Measurements from ENCODE around the gene EGFL8.

Gene EGFL8

GRCh38 chr6:32188381-32189068 lies 24.1 kb downstream of the EGFL8 start:
- H3K4me3 ChIP-seq (replicated peaks; ENCODE audit: low read depth, low read length): peak overlapping the region; percentile 77
- no peak for DNase-seq (ENCODE audit: extremely low read depth, low read depth)
- no peak for TF ChIP-seq CTCF (IDR thresholded peaks at IDR 0.05; ENCODE audit: low read depth, low read length, missing control alignments)

GRCh38 chr6:32189069-32189741 lies 24.8 kb downstream of the EGFL8 start:
- DNase-seq (ENCODE audit: extremely low read depth, low read depth): no peak
- H3K4me3 ChIP-seq (replicated peaks; ENCODE audit: low read depth, low read length): peak overlapping the region; percentile 77
- TF ChIP-seq CTCF (IDR thresholded peaks at IDR 0.05; ENCODE audit: low read depth, low read length, missing control alignments): no peak

- peak overlapping the region; percentile 77 for H3K4me3 ChIP-seq (replicated peaks; ENCODE audit: low read depth, low read length)
- no peak for TF ChIP-seq CTCF (IDR thresholded peaks at IDR 0.05; ENCODE audit: low read depth, low read length, missing control alignments)
- no peak for DNase-seq (ENCODE audit: extremely low read depth, low read depth)
Measured at GRCh38 chr6:32189742-32190053, 25.3 kb downstream of the EGFL8 start.

GRCh38 chr6:32190054-32190851 lies 25.9 kb downstream of the EGFL8 start, which contains the start of gene PBX2:
TSS of gene PBX2 (minus strand) at chr6:32190202. CDS start at chr6:32189915, 287 bp downstream.
- peak within 1 kb of the TSS; percentile 77 for H3K4me3 ChIP-seq (replicated peaks; ENCODE audit: low read depth, low read length)
- DNase-seq (ENCODE audit: extremely low read depth, low read depth): no peak

GRCh38 chr6:32190911-32191677 lies 26.7 kb downstream of the EGFL8 start:
- TF ChIP-seq CTCF (IDR thresholded peaks at IDR 0.05; ENCODE audit: low read depth, low read length, missing control alignments): no peak
- no peak for DNase-seq (ENCODE audit: extremely low read depth, low read depth)
- H3K4me3 ChIP-seq (replicated peaks; ENCODE audit: low read depth, low read length): no peak overlapping the region

More at GRCh38 chr6:32190054-32190851, 25.9 kb downstream of the EGFL8 start, which contains the start of gene PBX2:
- no peak for TF ChIP-seq CTCF (IDR thresholded peaks at IDR 0.05; ENCODE audit: low read depth, low read length, missing control alignments)
